Suprapubic skin (tissue), 4 donors: ENCODE measurements around the gene STPG3. TPM values are rescaled to one million over a fixed set of nuclear protein-coding genes. Genes with fewer than 3 reads are reported as not detected.

Source experiments
- DNase-seq, 2 donors: peaks; one replicate each; pipeline ENCODE4 v3.0.0-alpha.2; 2019; ENCODE audit warnings: low spot score in 2 of 2
- H3K27ac ChIP-seq: fragments of 200-600 bp; sonication (generic); one replicate; pipeline ENCODE4 v1.5.1; 2019
- H3K27me3 ChIP-seq: fragments of 200-600 bp; sonication (generic); one replicate; pipeline ENCODE4 v1.5.1; 2019
- H3K36me3 ChIP-seq: fragments of 200-600 bp; sonication (generic); one replicate; pipeline ENCODE4 v1.5.1; 2019
- H3K4me1 ChIP-seq: fragments of 200-600 bp; sonication (generic); one replicate; pipeline ENCODE4 v1.5.1; 2019
- H3K4me3 ChIP-seq: fragments of 200-600 bp; sonication (generic); one replicate; pipeline ENCODE4 v1.5.1; 2019; ENCODE audit warnings: mild to moderate bottlenecking
- H3K9me3 ChIP-seq: fragments of 200-600 bp; sonication (generic); one replicate; pipeline ENCODE4 v1.5.1; 2019
- CTCF ChIP-seq, 2 donors: fragments of 200-600 bp in 1 of 2; fragments of 450-650 bp in 1 of 2; sonication (generic) in 1 of 2; IDR thresholded peaks; one replicate each; pipeline ENCODE4 v1.5.1; 2016 to 2019; ENCODE audit warnings: antibody characterized with exemption in 2 of 2, mild to moderate bottlenecking in 1 of 2, moderate library complexity in 1 of 2
- EP300 ChIP-seq: sonication (generic); formaldehyde crosslinking; IDR thresholded peaks from one replicate; pipeline ENCODE4 v1.6.1; 2017; ENCODE audit warnings: antibody characterized with exemption
- POLR2A ChIP-seq, 2 donors: fragments of 450-650 bp; IDR thresholded peaks; one replicate each; pipeline ENCODE4 v1.6.1; 2017; ENCODE audit warnings: antibody characterized with exemption in 2 of 2, mild to moderate bottlenecking in 2 of 2, moderate library complexity in 2 of 2
- POLR2AphosphoS5 ChIP-seq, 3 donors: sonication (generic); formaldehyde crosslinking; IDR thresholded peaks; one replicate each; pipeline ENCODE4 v1.6.1; 2017; ENCODE audit warnings: antibody characterized with exemption in 3 of 3
- WGBS: methylation state at CpG from one replicate; pipeline ENCODE4 v1.1.5; 2018; 5-methylcytosine and 5-hydroxymethylcytosine counted together
- total RNA-seq, 4 donors: library from RNA; depleted of rRNA; stranded (reverse); fragments of >200 nt; gene quantifications; one replicate each; pipeline ENCODE4 v1.1.0, GENCODE V29; 2016

Gene STPG3
- total RNA-seq, 4 donors from 2014 or later: 1.2 TPM; not detected in 3

GRCh38 chr9:137243626-137244485 is 7.2 kb upstream of the STPG3 start:
- peaks cover 15% of the 10 kb centered on the region for H3K36me3 ChIP-seq
- no peak for DNase-seq
- H3K27ac ChIP-seq: no peak overlapping the region
- no peaks in the 10 kb centered on the region for H3K27me3 ChIP-seq
- WGBS: 60% methylated on average over 11 of the region's 15 CpGs
- no peak overlapping the region for H3K4me3 ChIP-seq
- H3K4me1 ChIP-seq: peaks cover 54% of the 10 kb centered on the region
- no peaks in the 10 kb centered on the region for H3K9me3 ChIP-seq
- TF ChIP-seq CTCF (IDR thresholded peaks at IDR 0.05) (no peak), EP300 (no peak), POLR2A (IDR thresholded peaks at IDR 0.05) (no peak), POLR2AphosphoS5 (IDR thresholded peaks at IDR 0.05) (no peak)

- H3K27me3 ChIP-seq: no peaks in the 10 kb centered on the region
- H3K4me3 ChIP-seq: no peak overlapping the region
- 29% methylated on average over 11 of the region's 36 CpGs for WGBS
- no peaks in the 10 kb centered on the region for H3K9me3 ChIP-seq
- no peak for DNase-seq
- H3K27ac ChIP-seq: no peak overlapping the region
- no peak for TF ChIP-seq CTCF (IDR thresholded peaks at IDR 0.05)
- no peak for TF ChIP-seq EP300
- TF ChIP-seq POLR2AphosphoS5 (IDR thresholded peaks at IDR 0.05): no peak
- no peak for TF ChIP-seq POLR2A (IDR thresholded peaks at IDR 0.05)
- H3K36me3 ChIP-seq: peaks cover 15% of the 10 kb centered on the region
- H3K4me1 ChIP-seq: peaks cover 45% of the 10 kb centered on the region
These were observed 6.3 kb upstream of the STPG3 start for GRCh38 chr9:137244486-137245449.

- H3K9me3 ChIP-seq: no peaks in the 10 kb centered on the region
- no peak for TF ChIP-seq CTCF (IDR thresholded peaks at IDR 0.05)
- no peak for TF ChIP-seq POLR2A (IDR thresholded peaks at IDR 0.05)
- TF ChIP-seq EP300: no peak
- TF ChIP-seq POLR2AphosphoS5 (IDR thresholded peaks at IDR 0.05): no peak
- WGBS: 81% methylated on average over 11 of the region's 25 CpGs
- no peak overlapping the region for H3K27ac ChIP-seq
- no peaks in the 10 kb centered on the region for H3K27me3 ChIP-seq
- H3K4me3 ChIP-seq: no peak overlapping the region
- DNase-seq: no peak
- H3K4me1 ChIP-seq: peaks cover 40% of the 10 kb centered on the region
- peaks cover 15% of the 10 kb centered on the region for H3K36me3 ChIP-seq
These were observed 5.3 kb upstream of the STPG3 start for GRCh38 chr9:137245450-137246421.

GRCh38 chr9:137247135-137247915 is 3.8 kb upstream of the STPG3 start:
- Histone ChIP-seq H3K9me3 (no peaks in the 10 kb centered on the region), H3K4me1 (peaks cover 34% of the 10 kb centered on the region), H3K27me3 (no peaks in the 10 kb centered on the region), H3K4me3 (no peak overlapping the region), H3K27ac (no peak overlapping the region), H3K36me3 (peaks cover 10% of the 10 kb centered on the region)
- TF ChIP-seq POLR2AphosphoS5 (IDR thresholded peaks at IDR 0.05): no peak
- TF ChIP-seq CTCF (IDR thresholded peaks at IDR 0.05): no peak
- no peak for TF ChIP-seq EP300
- TF ChIP-seq POLR2A (IDR thresholded peaks at IDR 0.05): no peak
- no peak for DNase-seq
- WGBS: 88% methylated on average over 17 of the region's 20 CpGs
